HG02852 (cell line): ENCODE results near the gene PCP4L1.
A peak's percentile ranks its signal among the peaks of the same experiment; 100 is the strongest.

Source experiments
- ATAC-seq: cut with Tn5 transposase; IDR thresholded peaks from one replicate; pipeline ENCODE4 v1.9.1; 2021; ENCODE audit warnings: mild to moderate bottlenecking, moderate library complexity; ENCODE audit not compliant: unreplicated experiment

The PCP4L1 gene

GRCh38 chr1:161265305-161265704 lies 6.8 kb downstream of the PCP4L1 start:
- ATAC-seq = no peak

DNA sequence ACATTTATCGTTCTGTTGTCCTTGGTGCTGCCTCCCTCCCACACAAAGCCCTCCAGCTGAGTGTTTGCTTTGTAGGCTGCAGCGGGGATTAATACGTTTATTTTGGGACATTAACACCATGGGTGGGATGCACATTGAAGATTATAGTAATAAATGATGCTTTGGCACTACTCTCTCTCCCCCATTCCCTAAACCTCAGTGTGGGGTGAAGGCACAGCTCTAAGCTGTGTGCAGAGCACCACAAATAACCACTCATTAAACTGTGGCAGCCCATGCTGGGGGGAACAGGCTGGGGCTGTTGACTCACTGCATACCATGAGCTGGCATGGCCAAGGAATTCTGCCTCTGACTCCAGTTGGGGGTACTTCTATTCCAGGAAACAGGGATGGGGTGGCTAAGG lies 7.7 kb downstream of the PCP4L1 start:
- ATAC-seq = no peak

- no peak for ATAC-seq
These were observed 8.3 kb downstream of the PCP4L1 start for GRCh38 chr1:161266836-161267235.

- no peak for ATAC-seq
These were observed 8.8 kb downstream of the PCP4L1 start for GRCh38 chr1:161267321-161267720.

- ATAC-seq = no peak
These were observed 14.9 kb downstream of the PCP4L1 start for GRCh38 chr1:161273402-161273801.

GRCh38 chr1:161274874-161275273 lies 16.3 kb downstream of the PCP4L1 start:
- no peak for ATAC-seq

- ATAC-seq = no peak
These were observed 24.4 kb downstream of the PCP4L1 start for GRCh38 chr1:161282991-161283390.

- no peak for ATAC-seq
These were observed 26.6 kb downstream of the PCP4L1 start for GRCh38 chr1:161285113-161285512.

GRCh38 chr1:161285521-161285920 lies 27.0 kb downstream of the PCP4L1 start:
- no peak for ATAC-seq

- no peak for ATAC-seq
These were observed 29.0 kb downstream of the PCP4L1 start for GRCh38 chr1:161287482-161288054.

- no peak for ATAC-seq
These were observed 32.2 kb downstream of the PCP4L1 start for GRCh38 chr1:161290779-161291178.

GRCh38 chr1:161297415-161297814 lies 38.9 kb downstream of the PCP4L1 start:
- ATAC-seq = no peak

GRCh38 chr1:161298116-161298515 lies 39.6 kb downstream of the PCP4L1 start:
- no peak for ATAC-seq

DNA sequence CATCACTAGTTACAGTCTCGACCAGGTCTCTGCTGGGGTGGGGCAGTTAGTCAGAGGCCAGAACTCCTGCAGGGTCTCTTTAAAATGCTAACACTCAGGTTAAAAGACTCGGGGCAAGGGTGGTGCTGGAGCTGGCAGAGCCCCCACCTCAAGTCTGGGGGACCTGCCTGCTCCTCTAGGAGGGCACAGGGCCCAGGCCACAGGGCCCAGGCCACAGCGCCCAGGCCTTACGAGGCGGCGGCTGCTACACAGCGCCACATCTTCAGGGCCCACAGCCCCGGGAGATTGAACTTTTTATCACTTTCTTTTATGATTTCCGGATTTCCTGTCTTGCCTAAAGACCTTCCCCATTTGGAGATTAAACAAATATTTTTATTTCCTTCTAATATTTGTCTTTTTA lies 40.8 kb downstream of the PCP4L1 start:
- ATAC-seq = no peak

- no peak for ATAC-seq
These were observed 41.9 kb downstream of the PCP4L1 start for GRCh38 chr1:161300478-161300877.

DNA sequence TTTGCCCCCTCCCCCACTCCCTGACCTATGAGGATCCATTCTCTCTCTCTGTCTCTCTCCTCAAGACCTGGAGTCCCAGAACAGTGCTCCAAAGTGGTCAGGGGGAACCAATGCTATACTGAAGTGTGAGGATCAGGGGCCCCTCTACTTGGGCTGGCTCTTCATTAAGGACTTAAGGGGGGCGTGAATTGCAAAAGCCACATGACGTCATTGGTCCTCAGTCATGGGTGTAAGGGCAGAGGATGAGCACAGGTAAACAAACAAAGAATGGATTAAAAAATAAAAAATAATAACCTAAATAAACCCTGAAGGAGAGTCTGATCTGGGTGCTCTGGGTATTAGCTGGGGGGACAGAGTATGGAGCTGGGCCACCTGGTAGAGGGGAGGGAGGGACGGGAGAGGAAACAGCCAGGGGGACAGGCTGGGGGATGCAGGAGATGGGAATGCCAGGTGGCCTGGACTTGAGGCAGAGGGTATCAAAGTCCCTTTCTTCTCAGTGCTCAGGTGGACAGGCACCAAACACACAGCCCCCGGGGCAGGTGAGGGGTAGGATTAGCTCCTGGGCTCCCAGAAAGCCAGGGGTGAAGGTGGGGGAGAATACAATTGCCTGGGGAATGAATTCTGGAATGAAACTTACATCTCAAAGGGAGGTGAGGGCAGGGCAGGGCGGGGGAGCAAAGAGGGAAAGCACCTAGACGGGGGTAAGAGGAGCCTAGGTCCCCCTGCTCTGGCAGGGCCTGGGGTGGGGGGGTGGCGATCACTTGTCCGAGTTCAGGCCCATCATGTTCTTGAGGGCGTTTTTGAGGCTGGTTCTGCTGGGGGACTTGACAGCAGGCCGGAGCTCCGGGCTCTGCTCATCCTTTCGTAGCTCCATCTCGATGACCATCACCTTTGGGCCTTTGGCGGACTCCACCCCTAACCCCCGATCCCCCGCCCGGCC lies 46.7 kb downstream of the PCP4L1 start:
- ATAC-seq = peak; percentile 3

GRCh38 chr1:161305867-161306519 lies 47.4 kb downstream of the PCP4L1 start:
- peak; percentile 80 for ATAC-seq

GRCh38 chr1:161307230-161307768 lies 48.8 kb downstream of the PCP4L1 start:
- no peak for ATAC-seq

- ATAC-seq = no peak
These were observed 49.5 kb downstream of the PCP4L1 start for GRCh38 chr1:161307892-161308638.

- ATAC-seq = no peak
These were observed 51.3 kb downstream of the PCP4L1 start, which contains the start of gene MPZ for GRCh38 chr1:161309868-161310267. Gene MPZ, minus strand, starts transcription at chr1:161309968. Its CDS starts 63 bp downstream, at chr1:161309905.
